ENCODE measurements around the gene RNF7.

DNA sequence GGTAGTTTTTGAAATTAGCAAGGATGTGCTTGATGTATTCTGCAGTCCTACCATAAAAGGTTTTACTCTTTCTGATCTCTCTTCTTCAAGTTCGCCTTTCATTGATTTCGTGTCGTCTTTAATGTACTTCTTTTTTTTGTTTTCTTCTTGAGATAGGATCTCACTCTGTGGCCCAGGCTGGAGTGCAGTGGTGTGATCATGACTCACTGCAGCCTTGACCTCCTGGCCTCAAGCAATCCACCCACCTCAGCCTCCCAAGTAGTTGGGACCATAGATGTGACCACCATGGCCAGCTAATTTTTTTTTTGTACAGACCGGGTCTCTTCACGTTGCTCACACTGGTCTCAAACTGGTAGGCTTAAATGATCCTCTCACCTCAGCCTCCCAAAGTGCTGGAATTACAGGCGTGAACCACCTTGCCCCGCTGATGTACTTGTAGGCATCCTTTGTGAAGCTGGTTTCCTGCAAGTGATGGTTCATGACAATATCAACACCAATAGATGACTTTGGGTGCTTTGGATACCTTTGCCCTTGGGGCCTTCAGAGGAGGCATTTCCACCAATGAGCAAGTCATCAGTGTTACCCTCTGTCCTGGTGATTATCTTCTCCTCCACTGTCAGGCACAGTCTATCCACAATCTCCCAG lies 28.9 kb upstream of the RNF7 start:
- TF ChIP-seq, protein P1, sequence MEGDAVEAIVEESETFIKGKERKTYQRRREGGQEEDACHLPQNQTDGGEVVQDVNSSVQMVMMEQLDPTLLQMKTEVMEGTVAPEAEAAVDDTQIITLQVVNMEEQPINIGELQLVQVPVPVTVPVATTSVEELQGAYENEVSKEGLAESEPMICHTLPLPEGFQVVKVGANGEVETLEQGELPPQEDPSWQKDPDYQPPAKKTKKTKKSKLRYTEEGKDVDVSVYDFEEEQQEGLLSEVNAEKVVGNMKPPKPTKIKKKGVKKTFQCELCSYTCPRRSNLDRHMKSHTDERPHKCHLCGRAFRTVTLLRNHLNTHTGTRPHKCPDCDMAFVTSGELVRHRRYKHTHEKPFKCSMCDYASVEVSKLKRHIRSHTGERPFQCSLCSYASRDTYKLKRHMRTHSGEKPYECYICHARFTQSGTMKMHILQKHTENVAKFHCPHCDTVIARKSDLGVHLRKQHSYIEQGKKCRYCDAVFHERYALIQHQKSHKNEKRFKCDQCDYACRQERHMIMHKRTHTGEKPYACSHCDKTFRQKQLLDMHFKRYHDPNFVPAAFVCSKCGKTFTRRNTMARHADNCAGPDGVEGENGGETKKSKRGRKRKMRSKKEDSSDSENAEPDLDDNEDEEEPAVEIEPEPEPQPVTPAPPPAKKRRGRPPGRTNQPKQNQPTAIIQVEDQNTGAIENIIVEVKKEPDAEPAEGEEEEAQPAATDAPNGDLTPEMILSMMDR (IDR thresholded peaks at IDR 0.05; ENCODE audit: extremely low read depth in 1 of 2, insufficient read depth in 1 of 2, low read depth in 1 of 2, low read length in 2 of 2): no peak
- TF ChIP-seq, protein P2, sequence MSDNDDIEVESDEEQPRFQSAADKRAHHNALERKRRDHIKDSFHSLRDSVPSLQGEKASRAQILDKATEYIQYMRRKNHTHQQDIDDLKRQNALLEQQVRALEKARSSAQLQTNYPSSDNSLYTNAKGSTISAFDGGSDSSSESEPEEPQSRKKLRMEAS (IDR thresholded peaks at IDR 0.05; ENCODE audit: insufficient read depth, insufficient read length): no peak
- TF ChIP-seq JUN (IDR thresholded peaks at IDR 0.05; ENCODE audit: borderline replicate concordance, insufficient read depth, insufficient read length, low read depth) (no peak), POLR2A (IDR thresholded peaks at IDR 0.05; ENCODE audit: low read depth, low read length) (no peak), FOS (IDR thresholded peaks at IDR 0.05; ENCODE audit: borderline replicate concordance, insufficient read depth, low read length) (no peak), POLR2AphosphoS5 (IDR thresholded peaks at IDR 0.05; ENCODE audit: insufficient read depth, low read depth, low read length) (no peak), MYC (IDR thresholded peaks at IDR 0.05; ENCODE audit: low read depth, low read length) (no peak), EZH2 (IDR thresholded peaks at IDR 0.05; ENCODE audit: borderline replicate concordance, low read depth, low read length, severe bottlenecking) (no peak), GATA2 (IDR thresholded peaks at IDR 0.05; ENCODE audit: insufficient read depth, insufficient read length, low read depth, low read length) (no peak)
